ENCODE data around the gene KDM1A. TPM values are rescaled to one million over a fixed set of nuclear protein-coding genes. Genes with fewer than 3 reads are reported as not detected.

The KDM1A gene
- total and polyA plus RNA-seq, 10 of the 15 experiments (the other 5 are each of a cell fraction or from before 2014, with no cell fraction given): 39.2 to 118 (median 98.9) TPM

DNA sequence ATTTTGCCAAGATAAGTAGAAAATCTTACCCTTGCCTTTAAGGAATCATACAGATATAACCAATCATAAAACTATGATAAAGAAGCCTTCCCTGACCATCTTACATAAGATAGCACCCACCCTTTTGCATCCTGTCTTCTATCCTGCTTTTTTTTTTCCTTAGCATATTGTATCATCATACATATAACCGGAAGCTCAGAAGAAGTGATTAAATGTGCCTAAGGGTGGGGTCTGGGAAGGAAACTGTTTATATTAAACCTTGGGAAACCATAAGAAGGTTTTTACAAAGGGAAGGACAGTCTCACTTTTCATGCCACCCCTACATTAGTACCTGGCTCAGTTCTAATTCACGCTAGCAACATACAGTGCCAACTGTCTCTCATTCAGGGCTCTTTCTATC lies 82.6 kb downstream of the KDM1A start:
- ChIA-PET CTCF (interaction anchor here (1.0 to 20.3 kb wide), 4 partner anchors 10 to 80 kb away, joined by 3 to 961 read pairs (median 48); no protein-coding TSS in a partner anchor), RAD21 (ENCODE audit: unreplicated experiment) (interaction anchor here (1.1 to 6.3 kb wide), 3 partner anchors 9 to 83 kb away, joined by 3 to 338 read pairs (median 5); no protein-coding TSS in a partner anchor), SMC1A (ENCODE audit: uncharacterized antibody, unreplicated experiment) (interaction anchor here (1.3 to 7.6 kb wide), 9 partner anchors 8 to 83 kb away, joined by 3 to 455 read pairs (median 14); partner anchors contain the start of gene LUZP1), POLR2A (interaction anchor here (0.6 to 2.5 kb wide), 5 partner anchors 10 to 121 kb away, joined by 3 to 7 read pairs (median 6); no protein-coding TSS in a partner anchor)
- Histone ChIP-seq H3K9me3 (replicated peaks; ENCODE audit: control insufficient read depth, insufficient read depth, low read length) (no peaks in the 10 kb centered on the region), H3K9ac (ENCODE audit: control insufficient read depth, insufficient read depth, low read length) (no peak overlapping the region), H2AFZ (ENCODE audit: control insufficient read depth, low read depth, low read length) (no peak overlapping the region), H3K79me2 (ENCODE audit: control insufficient read depth, insufficient read depth, low read length) (no peaks in the 10 kb centered on the region; the same call in 1 of the 2 replicates), H3K36me3 (ENCODE audit: control insufficient read depth in 2 of 2, insufficient read depth in 2 of 2, low read length in 1 of 2) (no peaks in the 10 kb centered on the region; a peak in 1 of 4 replicates), H3K4me2 (ENCODE audit: control insufficient read depth, insufficient read depth) (no peak overlapping the region), H4K20me1 (ENCODE audit: control insufficient read depth, insufficient read depth) (no peaks in the 10 kb centered on the region), H3K27ac (ENCODE audit: control insufficient read depth, insufficient read depth) (no peak overlapping the region), H3K4me3 (no peak overlapping the region), H3K27me3 (replicated peaks in 1 of 2; ENCODE audit: control insufficient read depth in 2 of 2, insufficient read depth in 2 of 2, low read length in 1 of 2) (no peaks in the 10 kb centered on the region), H3K4me1 (ENCODE audit: control insufficient read depth, insufficient read depth, low read length) (no peaks in the 10 kb centered on the region)
- FAIRE-seq: no peak
- BruUV-seq (replicated peaks): no TSS peak
- in situ Hi-C loops (cut with MboI) (no loop called here), intact Hi-C loops (cut with micrococcal nuclease; ENCODE audit: unreplicated experiment) (loop anchor here (5.0 kb wide), 1 partner anchor 180 kb away; no protein-coding TSS in a partner anchor)
- WGBS (ENCODE audit: insufficient coverage, insufficient replicate concordance, low lambda C conversion rate, missing lambda C conversion rate): 100% methylated on average over 2 of the region's 2 CpGs
- no peak for DNase-seq (ENCODE audit: low read depth, low spot score)
- ATAC-seq: no peak
- TF ChIP-seq KDM1A (IDR thresholded peaks at IDR 0.05; ENCODE audit: borderline replicate concordance) (no peak), LARP7 (IDR thresholded peaks at IDR 0.05) (no peak), SKIL (IDR thresholded peaks at IDR 0.05; ENCODE audit: low read depth, poor library complexity, severe bottlenecking) (no peak), CREM (IDR thresholded peaks at IDR 0.05; ENCODE audit: low read depth) (no peak), TAF1 (IDR thresholded peaks at IDR 0.05; ENCODE audit: borderline replicate concordance, low read depth, low read length) (no peak), BRCA1 (IDR thresholded peaks at IDR 0.05; ENCODE audit: low read depth, low read length) (no peak), ZBTB4 (CRISPR knock-in tag; IDR thresholded peaks at IDR 0.05) (no peak), MAX (IDR thresholded peaks at IDR 0.05; ENCODE audit: low read depth, low read length) (no peak), YY1 (IDR thresholded peaks at IDR 0.05; ENCODE audit: low read depth, low read length) (no peak), POLR2AphosphoS5 (IDR thresholded peaks at IDR 0.05; ENCODE audit: low read length) (no peak), RAD21 (IDR thresholded peaks at IDR 0.05; ENCODE audit: insufficient read depth, low read depth, low read length) (no peak), NFXL1 (IDR thresholded peaks at IDR 0.05; ENCODE audit: borderline replicate concordance) (no peak)
- TF ChIP-seq, protein P1, sequence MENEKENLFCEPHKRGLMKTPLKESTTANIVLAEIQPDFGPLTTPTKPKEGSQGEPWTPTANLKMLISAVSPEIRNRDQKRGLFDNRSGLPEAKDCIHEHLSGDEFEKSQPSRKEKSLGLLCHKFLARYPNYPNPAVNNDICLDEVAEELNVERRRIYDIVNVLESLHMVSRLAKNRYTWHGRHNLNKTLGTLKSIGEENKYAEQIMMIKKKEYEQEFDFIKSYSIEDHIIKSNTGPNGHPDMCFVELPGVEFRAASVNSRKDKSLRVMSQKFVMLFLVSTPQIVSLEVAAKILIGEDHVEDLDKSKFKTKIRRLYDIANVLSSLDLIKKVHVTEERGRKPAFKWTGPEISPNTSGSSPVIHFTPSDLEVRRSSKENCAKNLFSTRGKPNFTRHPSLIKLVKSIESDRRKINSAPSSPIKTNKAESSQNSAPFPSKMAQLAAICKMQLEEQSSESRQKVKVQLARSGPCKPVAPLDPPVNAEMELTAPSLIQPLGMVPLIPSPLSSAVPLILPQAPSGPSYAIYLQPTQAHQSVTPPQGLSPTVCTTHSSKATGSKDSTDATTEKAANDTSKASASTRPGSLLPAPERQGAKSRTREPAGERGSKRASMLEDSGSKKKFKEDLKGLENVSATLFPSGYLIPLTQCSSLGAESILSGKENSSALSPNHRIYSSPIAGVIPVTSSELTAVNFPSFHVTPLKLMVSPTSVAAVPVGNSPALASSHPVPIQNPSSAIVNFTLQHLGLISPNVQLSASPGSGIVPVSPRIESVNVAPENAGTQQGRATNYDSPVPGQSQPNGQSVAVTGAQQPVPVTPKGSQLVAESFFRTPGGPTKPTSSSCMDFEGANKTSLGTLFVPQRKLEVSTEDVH (IDR thresholded peaks at IDR 0.05; ENCODE audit: low read depth, partially characterized antibody): no peak

Measured in GM12878 (cell line).